NCI-H524 (cell line): ENCODE data around the gene POMGNT2.

Experiments used
- DNase-seq, 2 experiments: peaks; one replicate each; lab custom pipeline; 2025; lab: John Stamatoyannopoulos, UW

POMGNT2 gene

DNA sequence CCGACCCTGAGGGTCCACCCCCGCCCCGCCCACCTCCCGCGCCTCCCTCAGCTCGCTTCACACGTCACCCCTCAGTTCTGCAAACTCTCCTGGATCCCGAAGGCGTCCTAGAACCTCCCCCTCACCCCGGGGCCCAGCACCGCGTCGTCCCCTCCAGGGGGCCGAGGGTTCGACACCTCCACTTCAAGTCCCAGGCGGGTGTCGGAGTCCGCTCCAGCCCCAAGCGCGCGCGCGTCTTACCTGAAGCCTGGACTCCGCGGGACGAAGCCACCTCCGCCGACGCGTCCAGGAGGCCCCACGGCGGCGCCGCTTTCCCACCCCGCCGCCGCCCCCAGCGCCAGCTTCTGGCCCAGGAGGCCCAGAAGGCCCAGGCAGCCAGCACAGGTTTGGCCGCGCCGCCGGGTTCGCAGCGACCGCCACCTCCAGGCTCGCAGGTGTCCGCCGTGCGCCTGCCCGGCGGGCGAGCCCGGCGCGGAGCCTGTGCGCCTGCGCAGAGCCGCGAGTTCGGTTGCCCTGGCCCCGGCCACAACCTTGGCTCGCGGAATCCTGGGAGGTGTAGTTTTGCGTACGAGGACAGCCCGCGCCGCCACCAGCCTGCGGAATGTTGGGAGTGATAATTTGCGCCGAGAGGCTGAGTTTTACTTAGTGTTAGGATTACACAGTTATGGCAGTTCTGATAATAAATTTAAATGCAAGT is at the start of gene POMGNT2:
Gene POMGNT2, minus strand, starts transcription at position 484 of the 697 bp plus-strand sequence. CDS start 24,648 bp downstream, outside the sequence.
- DNase-seq = peak; percentile 73 to 88

DNA sequence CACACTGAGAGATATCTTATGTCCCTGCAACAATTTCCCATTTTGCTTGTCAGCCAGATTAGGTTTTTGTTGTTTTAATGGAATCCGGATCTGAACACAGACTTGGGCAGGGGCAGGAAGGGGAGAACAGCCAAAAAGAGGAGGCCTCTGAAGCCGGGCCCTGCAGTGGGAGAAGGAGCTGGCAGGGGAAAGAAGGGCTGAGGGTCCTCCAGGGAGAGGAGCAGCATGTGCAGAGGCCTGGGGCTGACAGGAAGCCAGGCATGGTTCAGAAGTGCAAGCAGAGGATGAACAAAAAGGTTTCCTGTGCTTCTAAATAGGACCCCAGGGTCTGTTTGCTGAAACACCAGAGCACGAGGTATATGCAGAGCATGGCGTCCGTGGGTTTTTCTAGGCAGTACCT is 49.1 kb upstream of the POMGNT2 start:
- DNase-seq = no peak

GRCh38 chr3:43153216-43154083 is 47.6 kb upstream of the POMGNT2 start:
- no peak for DNase-seq

DNA sequence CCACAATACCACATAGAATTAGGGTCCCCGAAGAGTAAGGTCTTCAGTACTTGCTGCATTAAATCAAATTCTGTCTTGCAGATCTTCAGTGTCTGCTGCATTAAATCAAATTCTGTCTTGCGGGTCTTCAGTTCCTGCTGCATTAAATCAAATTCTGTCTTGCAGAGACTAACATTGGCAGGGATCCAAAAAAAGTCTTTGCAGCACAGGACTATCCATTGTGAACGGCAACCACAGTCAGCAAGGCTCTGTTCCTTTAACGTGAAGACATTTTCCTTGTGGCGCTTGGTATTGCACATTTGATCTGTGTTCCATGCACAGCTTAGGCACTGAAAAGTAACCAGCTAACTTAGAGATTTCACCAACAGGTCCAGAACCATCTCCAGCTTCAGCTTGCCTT is 46.8 kb upstream of the POMGNT2 start:
- no peak for DNase-seq

DNA sequence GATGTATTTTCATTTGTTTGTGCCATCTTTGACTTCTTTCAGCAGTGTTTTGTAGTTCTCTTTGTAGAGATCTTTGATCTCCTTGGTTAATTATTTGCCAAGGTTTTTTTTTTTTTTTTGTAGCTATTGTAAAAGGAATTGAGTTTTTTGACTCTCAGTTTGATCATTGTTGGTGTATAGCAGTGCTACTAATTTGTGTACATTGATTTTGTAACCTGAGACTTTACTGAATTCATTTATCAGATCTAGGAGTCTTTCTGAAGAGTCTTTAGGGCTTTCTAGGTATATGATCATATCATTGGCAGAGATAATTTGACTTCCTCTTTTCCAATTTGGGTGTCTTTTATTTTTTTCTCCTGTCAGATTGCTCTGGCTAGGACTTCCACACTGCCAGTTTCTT is 42.2 kb upstream of the POMGNT2 start:
- DNase-seq = no peak

DNA sequence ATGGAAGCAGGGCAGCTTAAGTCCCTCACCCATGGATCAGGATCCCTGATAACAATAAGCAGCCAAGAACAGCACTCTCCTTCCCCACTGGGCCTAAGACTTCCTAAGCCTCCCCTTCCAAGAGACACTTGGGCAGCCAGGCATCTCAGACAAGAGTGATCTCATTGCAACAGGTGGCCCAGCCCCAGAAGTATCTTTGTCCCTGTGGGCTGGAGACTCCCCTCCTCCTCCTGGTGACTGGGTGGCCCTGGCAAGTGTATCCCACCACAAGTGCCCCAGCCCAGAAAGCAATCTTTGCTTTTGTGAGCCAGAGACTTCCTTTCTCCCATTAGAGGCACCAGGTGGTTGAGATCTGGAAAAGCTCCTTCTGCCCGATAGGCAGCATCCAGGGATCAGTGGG is 40.7 kb upstream of the POMGNT2 start:
- DNase-seq = no peak

- DNase-seq = no peak
Observed at GRCh38 chr3:43144761-43145490, 39.0 kb upstream of the POMGNT2 start.

DNA sequence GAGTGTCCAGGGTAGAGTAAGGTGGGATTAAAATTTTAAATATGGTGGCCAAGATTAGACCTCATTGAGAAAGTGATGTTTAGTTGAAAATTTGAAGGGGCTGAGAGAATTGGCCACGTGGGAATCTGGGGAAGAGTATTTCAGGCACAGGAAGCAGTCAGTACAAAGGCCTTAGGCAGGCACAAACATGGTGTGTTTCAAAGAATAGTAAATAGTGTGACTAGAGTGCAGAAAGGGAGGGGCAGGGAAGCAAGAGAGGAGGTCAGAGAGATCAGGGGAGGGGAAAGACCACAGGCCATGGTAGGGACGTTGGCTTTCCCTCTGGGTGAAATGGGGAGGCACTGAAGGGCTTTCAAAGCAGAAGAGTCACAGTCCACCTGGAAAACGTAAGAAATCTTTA is 36.6 kb upstream of the POMGNT2 start:
- no peak for DNase-seq

DNA sequence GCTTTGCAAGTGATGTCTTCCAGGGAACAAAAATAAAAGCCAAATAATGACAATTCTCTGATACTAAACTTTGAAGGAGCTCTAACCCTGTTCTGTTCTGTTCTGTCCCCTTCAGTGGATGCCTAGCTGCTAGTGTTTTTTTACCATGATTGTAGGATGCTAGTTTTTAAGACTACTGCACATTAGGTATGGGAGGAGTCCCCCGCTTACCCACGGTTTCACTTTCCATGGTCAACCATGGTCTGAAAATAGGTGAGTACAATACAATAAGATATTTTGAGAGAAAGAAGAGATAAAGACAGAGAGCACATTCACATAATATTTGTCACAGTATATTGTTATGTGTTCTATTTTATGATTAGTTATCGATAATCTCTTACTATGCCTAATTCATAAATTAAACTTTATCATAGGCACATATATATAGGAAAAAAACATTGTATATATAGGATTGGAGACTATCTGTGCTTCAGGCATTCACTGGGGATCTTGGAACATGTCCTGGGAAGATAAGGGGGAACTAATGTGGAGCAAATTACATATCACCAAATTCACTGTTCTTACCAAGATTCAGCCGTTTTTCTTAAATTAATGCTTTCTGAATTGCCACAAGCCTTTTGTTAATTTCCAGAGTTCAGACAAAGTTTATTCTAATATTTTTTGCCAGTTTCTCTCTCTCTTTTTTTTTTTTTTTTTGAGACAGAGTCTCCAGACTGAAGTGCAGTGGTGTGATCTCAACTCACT is 32.8 kb upstream of the POMGNT2 start:
- DNase-seq = no peak

- no peak for DNase-seq
Observed at GRCh38 chr3:43132870-43133636, 27.2 kb upstream of the POMGNT2 start.

DNA sequence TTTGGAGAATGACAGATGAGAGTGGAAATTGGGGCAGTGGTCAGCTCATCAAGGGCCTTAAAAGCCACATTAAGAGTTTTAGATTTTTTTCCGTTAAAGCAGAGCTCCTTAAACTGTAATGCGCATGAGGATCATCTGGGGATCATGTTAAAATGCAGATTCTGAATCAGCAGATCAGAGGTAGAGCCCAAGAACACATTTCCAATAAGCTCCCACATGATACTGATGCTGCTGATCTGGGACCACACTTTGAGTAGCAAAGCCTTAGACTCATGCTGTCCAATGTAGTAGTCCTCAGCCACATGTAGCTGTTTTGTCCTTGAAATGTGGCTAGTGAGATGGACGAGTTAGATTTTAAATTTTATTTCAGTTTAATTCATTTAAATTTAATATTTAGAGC is 26.3 kb upstream of the POMGNT2 start:
- DNase-seq = no peak

- no peak for DNase-seq
Observed at GRCh38 chr3:43128464-43128863, 22.6 kb upstream of the POMGNT2 start.

DNA sequence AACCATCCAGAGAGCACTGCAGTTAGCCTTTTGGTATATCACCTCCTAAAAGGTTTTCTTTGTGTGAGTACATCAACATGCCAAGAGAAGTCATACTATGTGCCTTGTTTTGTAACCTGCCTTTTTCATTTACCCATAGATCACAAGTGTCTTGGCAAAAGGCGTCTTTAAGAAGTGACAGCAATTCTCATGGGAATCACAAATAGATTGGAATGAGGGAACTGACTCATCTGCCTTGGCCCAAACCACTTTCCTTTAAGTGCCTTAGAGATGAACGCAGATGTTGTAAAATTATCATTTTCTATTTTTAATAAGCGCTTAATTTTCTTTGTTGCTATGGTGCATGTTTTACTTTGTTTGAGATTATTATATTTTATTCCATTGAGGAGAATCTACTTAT is 20.7 kb upstream of the POMGNT2 start:
- no peak for DNase-seq

- no peak for DNase-seq
Observed at GRCh38 chr3:43123895-43124294, 18.0 kb upstream of the POMGNT2 start.

DNA sequence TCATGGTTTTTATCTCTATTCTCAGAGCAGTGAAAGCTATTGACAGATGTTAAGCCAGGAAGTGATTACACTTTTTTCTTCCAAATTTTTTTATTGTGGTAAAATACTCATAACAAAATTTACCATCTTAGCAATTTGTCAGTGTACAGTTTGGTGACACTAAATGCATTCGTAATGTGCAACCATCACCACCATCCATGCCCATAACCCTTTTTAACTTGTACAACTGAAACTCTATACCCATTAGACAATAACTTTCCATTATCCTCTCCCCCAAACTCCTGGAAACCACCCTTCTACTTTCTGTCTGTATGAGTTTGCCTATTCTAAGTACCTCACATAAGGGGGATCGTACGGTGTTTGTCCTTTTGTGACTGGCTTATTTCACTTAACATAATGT is 15.1 kb upstream of the POMGNT2 start:
- DNase-seq = no peak

DNA sequence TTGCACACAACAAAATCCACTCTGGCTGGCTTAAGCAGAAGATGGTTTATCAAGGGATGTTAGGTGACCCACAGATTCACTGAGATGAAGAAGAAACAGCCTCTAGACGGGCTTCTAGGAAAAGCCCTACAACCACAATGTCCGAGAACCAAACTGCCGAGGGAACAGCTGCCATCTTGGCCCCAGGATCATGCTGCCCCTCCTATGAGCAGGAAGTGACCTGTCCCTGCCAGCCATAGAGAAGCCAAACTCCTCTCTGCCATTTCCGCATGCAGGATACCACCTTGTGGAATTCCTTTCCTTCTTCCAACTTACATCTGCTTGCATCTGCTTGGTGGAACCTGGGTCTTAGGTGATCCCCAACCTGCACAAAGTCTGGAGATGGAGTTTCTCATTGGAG is 11.4 kb upstream of the POMGNT2 start:
- DNase-seq = no peak

- DNase-seq = no peak
Observed at GRCh38 chr3:43113671-43114070, 7.8 kb upstream of the POMGNT2 start.

- DNase-seq = peak; percentile 68 to 86
Observed at GRCh38 chr3:43106293-43106628, 382 bp upstream of the POMGNT2 start.

DNA sequence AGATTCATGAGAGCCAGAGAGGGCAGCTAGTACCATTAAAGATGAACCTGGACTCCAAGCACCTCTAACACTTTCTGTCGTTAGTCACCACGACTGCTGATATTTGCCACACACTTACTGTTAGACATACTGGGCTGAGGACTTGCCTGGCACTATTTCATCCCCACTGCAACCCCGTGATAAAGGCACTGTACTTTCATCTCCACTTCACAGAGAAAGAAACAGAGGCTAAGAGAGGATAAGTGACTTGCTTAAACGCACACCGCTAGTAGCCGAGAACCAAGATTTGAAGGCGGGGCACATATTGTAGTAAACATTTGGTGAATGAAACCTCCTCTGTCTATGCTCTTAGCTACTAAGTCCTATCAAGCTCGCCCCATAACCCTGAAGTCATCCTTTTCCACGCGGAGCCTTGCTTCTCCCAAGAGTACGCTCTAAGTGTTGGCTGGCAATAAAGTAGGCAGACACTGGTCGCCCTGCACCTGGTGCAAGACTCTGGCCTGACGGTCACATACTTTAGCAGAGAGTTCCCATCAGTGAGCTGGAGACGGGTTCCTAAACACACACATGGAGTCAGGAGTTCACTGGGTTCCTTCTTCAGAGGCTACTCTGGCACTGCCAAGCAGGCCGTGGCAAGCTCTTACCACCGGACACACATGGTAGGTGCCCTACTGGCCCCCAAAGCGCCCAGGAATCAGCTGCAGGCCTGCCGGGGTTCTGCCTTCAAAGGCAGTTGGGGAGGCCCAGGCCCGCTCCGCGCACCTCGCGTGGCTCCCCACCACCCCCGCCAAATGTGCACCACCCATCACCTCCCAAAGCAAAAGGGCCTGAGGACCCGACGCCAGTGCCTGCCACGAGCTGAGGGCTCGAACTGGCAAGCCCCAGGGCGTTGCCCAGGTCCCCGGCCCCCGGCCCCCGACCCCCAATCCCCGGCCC is 951 bp downstream of the POMGNT2 start:
- peak in 1 of 2 experiments; percentile 18 for DNase-seq

- DNase-seq = no peak
Observed at GRCh38 chr3:43104039-43104438, 1.8 kb downstream of the POMGNT2 start.
